ENCODE results near the gene GLIS1.
"Not testable (repeated sequence)": the region's sequence is repeated elsewhere in the genome, so short reads cannot be mapped to it uniquely, and the experiment has no call there.

The GLIS1 gene

GRCh38 chr1:53739109-53739681 lies at the start of gene GLIS1:
GLIS1 (minus strand) TSS chr1:53739164; CDS start chr1:53738064, 1,100 bp downstream.
- peak; percentile 90 to 97 (median 93) for DNase-seq

- DNase-seq = no peak
These were observed 48.7 kb upstream of the GLIS1 start for GRCh38 chr1:53787655-53788054.

GRCh38 chr1:53783056-53783455 lies 44.1 kb upstream of the GLIS1 start:
- no peak for DNase-seq

- no peak for DNase-seq
These were observed 42.7 kb upstream of the GLIS1 start for GRCh38 chr1:53781654-53782053.

- no peak for DNase-seq
These were observed 38.3 kb upstream of the GLIS1 start for GRCh38 chr1:53777272-53777671.

- no peak for DNase-seq
These were observed 32.7 kb upstream of the GLIS1 start for GRCh38 chr1:53771648-53772047.

GRCh38 chr1:53769780-53770179 lies 30.8 kb upstream of the GLIS1 start:
- no peak for DNase-seq

- DNase-seq = no peak
These were observed 30.2 kb upstream of the GLIS1 start for GRCh38 chr1:53769184-53769583.

- peak; percentile 30 to 69 (median 45) for DNase-seq
These were observed 28.0 kb upstream of the GLIS1 start for GRCh38 chr1:53766831-53767405.

- DNase-seq = peak in 1 of 3 donors; percentile 5
These were observed 27.3 kb upstream of the GLIS1 start for GRCh38 chr1:53766194-53766742.

GRCh38 chr1:53765657-53766056 lies 26.7 kb upstream of the GLIS1 start:
- peak; percentile 44 to 64 (median 46) for DNase-seq

- DNase-seq = no peak
These were observed 24.9 kb upstream of the GLIS1 start for GRCh38 chr1:53763911-53764310.

- no peak for DNase-seq
These were observed 24.5 kb upstream of the GLIS1 start for GRCh38 chr1:53763461-53763860.

GRCh38 chr1:53760497-53760896 lies 21.5 kb upstream of the GLIS1 start:
- DNase-seq = not testable (repeated sequence)

GRCh38 chr1:53755874-53756273 lies 16.9 kb upstream of the GLIS1 start:
- no peak for DNase-seq

- DNase-seq = peak; percentile 67 to 76 (median 72)
These were observed 15.7 kb upstream of the GLIS1 start for GRCh38 chr1:53754484-53755312.

GRCh38 chr1:53752281-53752680 lies 13.3 kb upstream of the GLIS1 start:
- no peak for DNase-seq

- no peak for DNase-seq
These were observed 8.9 kb upstream of the GLIS1 start for GRCh38 chr1:53747841-53748240.

- no peak for DNase-seq
These were observed 1.7 kb upstream of the GLIS1 start for GRCh38 chr1:53740621-53741105.

GRCh38 chr1:53738205-53739108 lies 507 bp downstream of the GLIS1 start:
- peak in 2 of 3 donors; percentile 17 to 38 for DNase-seq

- peak in 2 of 3 donors; percentile 12 to 35 for DNase-seq
These were observed 1.2 kb downstream of the GLIS1 start for GRCh38 chr1:53737648-53738204.

GRCh38 chr1:53736290-53736689 lies 2.7 kb downstream of the GLIS1 start:
- no peak for DNase-seq

Data from suppressor macrophage treated with lipopolysaccharide for 1 hour (primary cell).